H9 (cell line): ENCODE data around the gene LRRC3. TPM values are rescaled to one million over a fixed set of nuclear protein-coding genes. Genes with fewer than 3 reads are reported as not detected.

Experiments used
- DNase-seq: peaks from one replicate; pipeline ENCODE4 v3.0.0-alpha.2; 2017
- H2AFZ ChIP-seq: one replicate; pipeline ENCODE4 v1.6.1; 2013; ENCODE audit warnings: mild to moderate bottlenecking, low read length, control low read depth, moderate library complexity
- H2AK5ac ChIP-seq: 2 replicates; pipeline ENCODE4 v1.6.1; 2013; ENCODE audit warnings: low read length, control low read depth, mixed read lengths; ENCODE audit not compliant: insufficient read length
- H2BK120ac ChIP-seq: one replicate; pipeline ENCODE4 v1.6.1; 2013; ENCODE audit warnings: low read depth, mild to moderate bottlenecking, low read length, control low read depth, inconsistent platforms; ENCODE audit not compliant: poor library complexity, severe bottlenecking
- H2BK12ac ChIP-seq: 2 replicates; pipeline ENCODE4 v1.6.1; 2013; ENCODE audit warnings: low read length, control low read depth, mixed read lengths, low read depth; ENCODE audit not compliant: insufficient read length
- H2BK15ac ChIP-seq: 2 replicates; pipeline ENCODE4 v1.6.1; 2013; ENCODE audit warnings: low read depth, low read length, control low read depth
- H2BK20ac ChIP-seq: one replicate; pipeline ENCODE4 v1.6.1; 2013; ENCODE audit warnings: low read depth, mild to moderate bottlenecking, low read length, control low read depth, inconsistent platforms; ENCODE audit not compliant: poor library complexity, severe bottlenecking
- H2BK5ac ChIP-seq: 2 replicates; pipeline ENCODE4 v1.6.1; 2013; ENCODE audit warnings: low read length, control low read depth, mixed read lengths; ENCODE audit not compliant: insufficient read length
- H3K14ac ChIP-seq: 2 replicates; pipeline ENCODE4 v1.6.1; 2013; ENCODE audit warnings: low read length, control low read depth; ENCODE audit not compliant: insufficient read depth
- H3K18ac ChIP-seq: 2 replicates; pipeline ENCODE4 v1.6.1; 2013; ENCODE audit warnings: low read depth, mild to moderate bottlenecking, mixed read lengths, low read length, control low read depth; ENCODE audit not compliant: insufficient read length
- H3K23ac ChIP-seq: 2 replicates; pipeline ENCODE4 v1.6.1; 2013; ENCODE audit warnings: low read length, control low read depth, mixed read lengths, low read depth; ENCODE audit not compliant: insufficient read length
- H3K23me2 ChIP-seq: 2 replicates; pipeline ENCODE4 v1.6.1; 2013; ENCODE audit warnings: low read depth, mild to moderate bottlenecking, mixed read lengths, low read length, control low read depth; ENCODE audit not compliant: insufficient read length, poor library complexity, severe bottlenecking
- H3K27ac ChIP-seq: 2 replicates; pipeline ENCODE4 v1.5.1; 2013; ENCODE audit warnings: low read length, control low read depth, mixed read lengths, low read depth; ENCODE audit not compliant: insufficient read length
- H3K27me3 ChIP-seq: 2 replicates; pipeline ENCODE4 v1.6.1; 2013; ENCODE audit warnings: low read length, control low read depth, inconsistent platforms; ENCODE audit not compliant: insufficient read depth
- H3K4ac ChIP-seq: 2 replicates; pipeline ENCODE4 v1.6.1; 2013; ENCODE audit warnings: low read depth, mild to moderate bottlenecking, control low read depth, inconsistent platforms, low read length, moderate library complexity
- H3K4me1 ChIP-seq: 2 replicates; pipeline ENCODE4 v1.6.1; 2013; ENCODE audit warnings: low read length, control low read depth, inconsistent platforms; ENCODE audit not compliant: insufficient read depth
- H3K4me2 ChIP-seq: 2 replicates; pipeline ENCODE4 v1.6.1; 2013; ENCODE audit warnings: low read length, control low read depth, mixed read lengths; ENCODE audit not compliant: insufficient read length, insufficient read depth
- H3K56ac ChIP-seq: 2 replicates; pipeline ENCODE4 v1.6.1; 2013; ENCODE audit warnings: low read depth, mild to moderate bottlenecking, mixed read lengths, low read length, control low read depth; ENCODE audit not compliant: insufficient read length
- H3K79me1 ChIP-seq: 2 replicates; pipeline ENCODE4 v1.6.1; 2013; ENCODE audit warnings: low read depth, mild to moderate bottlenecking, moderate library complexity, low read length, control low read depth, inconsistent platforms; ENCODE audit not compliant: insufficient read depth, poor library complexity, severe bottlenecking
- H3K79me2 ChIP-seq: 2 replicates; pipeline ENCODE4 v1.6.1; 2013; ENCODE audit warnings: low read length, control low read depth, inconsistent platforms; ENCODE audit not compliant: insufficient read depth
- H3K9ac ChIP-seq: 2 replicates; pipeline ENCODE4 v1.6.1; 2013; ENCODE audit warnings: low read length, control low read depth, mixed read lengths; ENCODE audit not compliant: insufficient read length; ENCODE audit errors: extremely low read depth
- H3K9me3 ChIP-seq: one replicate; pipeline ENCODE4 v1.6.1; 2013; ENCODE audit warnings: low read depth, low read length, inconsistent platforms; ENCODE audit not compliant: control insufficient read depth
- H3T11ph ChIP-seq: one replicate; pipeline ENCODE4 v1.6.1; 2013; ENCODE audit warnings: mild to moderate bottlenecking, low read length, control low read depth, inconsistent platforms
- H4K20me1 ChIP-seq: one replicate; pipeline ENCODE4 v1.6.1; 2013; ENCODE audit not compliant: control insufficient read depth, insufficient read length, insufficient read depth
- H4K5ac ChIP-seq: 2 replicates; pipeline ENCODE4 v1.6.1; 2013; ENCODE audit warnings: low read depth, mild to moderate bottlenecking, mixed read lengths, low read length, control low read depth; ENCODE audit not compliant: insufficient read length
- H4K8ac ChIP-seq: replicated peaks from 2 replicates; pipeline ENCODE4 v1.6.1; 2013; ENCODE audit warnings: low read length, control low read depth, mixed read lengths, low read depth; ENCODE audit not compliant: insufficient read length
- H4K91ac ChIP-seq: 2 replicates; pipeline ENCODE4 v1.6.1; 2013; ENCODE audit warnings: low read depth, mild to moderate bottlenecking, moderate library complexity, mixed read lengths, low read length, control low read depth; ENCODE audit not compliant: insufficient read length
- H3K27ac Mint-ChIP-seq, 3 experiments: 2 replicates in 2 of 3; 3 replicates in 1 of 3; pipeline ENCODE4 v1.8.0; 2020 to 2021; ENCODE audit warnings: mixed read lengths in 3 of 3, mild to moderate bottlenecking in 1 of 3, moderate library complexity in 1 of 3
- H3K27me3 Mint-ChIP-seq: 2 replicates; pipeline ENCODE4 v1.8.0; 2021; ENCODE audit warnings: low read depth, mild to moderate bottlenecking, moderate library complexity, mixed read lengths
- H3K36me3 Mint-ChIP-seq, 3 experiments: 2 replicates in 2 of 3; 3 replicates in 1 of 3; pipeline ENCODE4 v1.8.0; 2020 to 2021; ENCODE audit warnings: low read depth in 3 of 3, mixed read lengths in 3 of 3; ENCODE audit not compliant: insufficient read depth in 1 of 3
- H3K4me1 Mint-ChIP-seq, 2 experiments: 2 replicates each; pipeline ENCODE4 v1.8.0; 2020; ENCODE audit warnings: mixed read lengths in 2 of 2
- H3K4me3 Mint-ChIP-seq, 2 experiments: 2 replicates in 1 of 2; 3 replicates in 1 of 2; pipeline ENCODE4 v1.8.0; 2020 to 2021; ENCODE audit warnings: mild to moderate bottlenecking in 2 of 2, mixed read lengths in 2 of 2, moderate library complexity in 1 of 2
- H3K9me3 Mint-ChIP-seq, 2 experiments: 2 replicates in 1 of 2; 3 replicates in 1 of 2; pipeline ENCODE4 v1.8.0; 2020; ENCODE audit warnings: mild to moderate bottlenecking in 2 of 2, mixed read lengths in 2 of 2, moderate library complexity in 1 of 2
- WGBS: extraction: QIAGEN DNeasy Blood & Tissue Kit; methylation state at CpG from one replicate; pipeline ENCODE4 v1.1.7; 2013; ENCODE audit warnings: missing lambda C conversion rate, low lambda C conversion rate, mixed read lengths; ENCODE audit not compliant: insufficient read length; ENCODE audit errors: extremely low coverage; 5-methylcytosine and 5-hydroxymethylcytosine counted together
- total RNA-seq: library from RNA; stranded (reverse); gene quantifications from 2 replicates; pipeline ENCODE4 v1.2.1, GENCODE V29; 2021
- TF ChIP-seq, protein P1 (sequence below): fragments of 200-600 bp; sonication (generic); conservative IDR thresholded peaks from 3 replicates; pipeline ENCODE4 v1.8.0; 2021; ENCODE audit warnings: antibody characterized with exemption, mild to moderate bottlenecking

Gene LRRC3
- total RNA-seq, 1 experiment from 2014 or later = 3.1 TPM

DNA sequence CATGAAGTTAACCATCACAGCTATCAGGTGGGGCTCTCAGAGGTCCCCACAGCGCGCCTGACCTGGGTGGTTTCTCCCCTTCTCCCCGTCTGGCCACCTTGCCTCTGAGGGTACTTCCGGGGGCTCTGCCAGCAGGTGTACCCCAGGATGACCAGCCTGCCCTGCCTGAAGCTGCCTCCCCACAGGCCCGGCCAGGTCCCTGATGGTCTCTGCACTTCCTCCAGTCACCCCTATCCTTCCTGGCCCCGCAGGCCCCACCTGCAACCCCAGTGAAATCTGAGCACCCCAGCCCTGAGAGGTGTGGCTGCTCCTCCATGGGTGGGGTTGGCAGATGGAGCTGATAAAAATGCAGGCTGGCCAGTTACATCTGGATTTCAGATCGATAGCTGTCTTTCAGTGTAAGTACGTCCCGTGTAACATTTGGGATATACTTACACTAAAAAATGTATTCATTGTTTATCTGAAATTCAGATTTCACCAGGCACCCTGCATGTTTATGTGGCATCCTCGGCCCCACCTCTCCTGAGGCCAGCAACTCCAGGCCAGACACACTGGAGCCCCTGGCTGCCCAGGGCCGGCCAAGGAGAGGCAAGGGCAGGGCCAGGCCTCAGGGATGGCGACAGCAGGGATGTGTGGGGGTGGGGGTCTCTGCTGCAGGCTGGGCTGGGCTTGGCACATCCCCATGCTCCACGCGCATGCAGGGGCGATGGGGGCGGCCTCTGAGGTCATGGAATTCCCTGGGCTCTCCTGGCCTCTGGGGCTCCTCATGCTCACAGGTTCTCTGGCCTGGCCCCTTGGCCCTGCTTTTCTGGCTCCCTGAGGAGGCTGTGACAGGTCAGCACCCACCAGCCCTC lies 25.1 kb downstream of the LRRC3 start:
- H3K27ac Mint-ChIP-seq = peak overlapping the region in 1 of 3 experiments; percentile 31; a peak in 1 of 7 replicates
- Histone ChIP-seq H2AFZ (no peak overlapping the region), H3K14ac (no peak overlapping the region), H4K5ac (no peak overlapping the region), H3K18ac (no peak overlapping the region), H3K4me2 (no peak overlapping the region), H2BK15ac (no peak overlapping the region), H3K27me3 (no peaks in the 10 kb centered on the region), H3K79me1 (no peaks in the 10 kb centered on the region), H2BK12ac (no peak overlapping the region), H3K79me2 (no peaks in the 10 kb centered on the region), H2BK5ac (no peak overlapping the region), H2AK5ac (no peak overlapping the region), H3K23ac (no peak overlapping the region), H2BK20ac (no peak overlapping the region), H3K56ac (no peak overlapping the region), H3T11ph (no peak overlapping the region), H4K20me1 (no peaks in the 10 kb centered on the region), H4K8ac (no peak overlapping the region), H3K9ac (no peak overlapping the region), H3K27ac (no peak overlapping the region), H4K91ac (no peak overlapping the region), H3K4me1 (no peaks in the 10 kb centered on the region; the same call in 1 of the 2 replicates), H3K9me3 (no peaks in the 10 kb centered on the region), H2BK120ac (no peak overlapping the region), H3K23me2 (no peaks in the 10 kb centered on the region), H3K4ac (no peak overlapping the region)
- TF ChIP-seq, protein P1, sequence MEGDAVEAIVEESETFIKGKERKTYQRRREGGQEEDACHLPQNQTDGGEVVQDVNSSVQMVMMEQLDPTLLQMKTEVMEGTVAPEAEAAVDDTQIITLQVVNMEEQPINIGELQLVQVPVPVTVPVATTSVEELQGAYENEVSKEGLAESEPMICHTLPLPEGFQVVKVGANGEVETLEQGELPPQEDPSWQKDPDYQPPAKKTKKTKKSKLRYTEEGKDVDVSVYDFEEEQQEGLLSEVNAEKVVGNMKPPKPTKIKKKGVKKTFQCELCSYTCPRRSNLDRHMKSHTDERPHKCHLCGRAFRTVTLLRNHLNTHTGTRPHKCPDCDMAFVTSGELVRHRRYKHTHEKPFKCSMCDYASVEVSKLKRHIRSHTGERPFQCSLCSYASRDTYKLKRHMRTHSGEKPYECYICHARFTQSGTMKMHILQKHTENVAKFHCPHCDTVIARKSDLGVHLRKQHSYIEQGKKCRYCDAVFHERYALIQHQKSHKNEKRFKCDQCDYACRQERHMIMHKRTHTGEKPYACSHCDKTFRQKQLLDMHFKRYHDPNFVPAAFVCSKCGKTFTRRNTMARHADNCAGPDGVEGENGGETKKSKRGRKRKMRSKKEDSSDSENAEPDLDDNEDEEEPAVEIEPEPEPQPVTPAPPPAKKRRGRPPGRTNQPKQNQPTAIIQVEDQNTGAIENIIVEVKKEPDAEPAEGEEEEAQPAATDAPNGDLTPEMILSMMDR = no peak
- no peaks in the 10 kb centered on the region for H3K36me3 Mint-ChIP-seq
- no CpG with 5 or more reads among the region's 16 CpGs for WGBS
- no peak overlapping the region for H3K4me3 Mint-ChIP-seq
- peaks cover 11 to 21% of the 10 kb centered on the region in 2 experiments for H3K4me1 Mint-ChIP-seq
- peaks cover 8% of the 10 kb centered on the region for H3K27me3 Mint-ChIP-seq
- peaks cover 5 to 9% of the 10 kb centered on the region in 2 experiments; a peak in 4 of 5 replicates for H3K9me3 Mint-ChIP-seq
- no peak for DNase-seq
